NT2/D1 (cell line): ENCODE data around the gene AHNAK2.
A peak's percentile ranks its signal among the peaks of the same experiment; 100 is the strongest.
"Not testable (repeated sequence)": the region's sequence is repeated elsewhere in the genome, so short reads cannot be mapped to it uniquely, and the experiment has no call there.

ENCODE experiments used
- DNase-seq: peaks from one replicate; pipeline ENCODE4 v3.0.0-alpha.2; 2011; ENCODE audit warnings: low read depth, low spot score
- H3K27me3 ChIP-seq: 2 replicates; pipeline ENCODE4 v1.6.0; 2011; ENCODE audit warnings: mild to moderate bottlenecking; ENCODE audit not compliant: insufficient read length, insufficient read depth
- H3K36me3 ChIP-seq: 2 replicates; pipeline ENCODE4 v1.6.1; 2011; ENCODE audit warnings: mild to moderate bottlenecking, low read length, mixed read lengths; ENCODE audit not compliant: insufficient read depth, insufficient read length
- H3K4me1 ChIP-seq: 2 replicates; pipeline ENCODE4 v1.5.1; 2011; ENCODE audit not compliant: insufficient read depth, insufficient read length
- H3K4me3 ChIP-seq: 2 replicates; pipeline ENCODE4 v1.5.1; 2011; ENCODE audit warnings: low read depth; ENCODE audit not compliant: insufficient read length
- H3K9ac ChIP-seq: 2 replicates; pipeline ENCODE4 v1.6.0; 2011; ENCODE audit warnings: low read depth; ENCODE audit not compliant: insufficient read length
- H3K9me3 ChIP-seq: 2 replicates; pipeline ENCODE4 v1.5.1; 2011; ENCODE audit warnings: mild to moderate bottlenecking, low read length; ENCODE audit not compliant: insufficient read depth
- SUZ12 ChIP-seq: IDR thresholded peaks from 2 replicates; pipeline ENCODE4 v1.6.1; 2011; ENCODE audit not compliant: insufficient read length, insufficient read depth; ENCODE audit errors: extremely low read depth
- YY1 ChIP-seq: IDR thresholded peaks from 2 replicates; pipeline ENCODE4 v1.6.1; 2011; ENCODE audit not compliant: insufficient read length, insufficient read depth
- ZNF274 ChIP-seq: IDR thresholded peaks from 2 replicates; pipeline ENCODE4 v1.6.1; 2011; ENCODE audit warnings: mild to moderate bottlenecking, low read depth, low read length

The AHNAK2 gene

DNA sequence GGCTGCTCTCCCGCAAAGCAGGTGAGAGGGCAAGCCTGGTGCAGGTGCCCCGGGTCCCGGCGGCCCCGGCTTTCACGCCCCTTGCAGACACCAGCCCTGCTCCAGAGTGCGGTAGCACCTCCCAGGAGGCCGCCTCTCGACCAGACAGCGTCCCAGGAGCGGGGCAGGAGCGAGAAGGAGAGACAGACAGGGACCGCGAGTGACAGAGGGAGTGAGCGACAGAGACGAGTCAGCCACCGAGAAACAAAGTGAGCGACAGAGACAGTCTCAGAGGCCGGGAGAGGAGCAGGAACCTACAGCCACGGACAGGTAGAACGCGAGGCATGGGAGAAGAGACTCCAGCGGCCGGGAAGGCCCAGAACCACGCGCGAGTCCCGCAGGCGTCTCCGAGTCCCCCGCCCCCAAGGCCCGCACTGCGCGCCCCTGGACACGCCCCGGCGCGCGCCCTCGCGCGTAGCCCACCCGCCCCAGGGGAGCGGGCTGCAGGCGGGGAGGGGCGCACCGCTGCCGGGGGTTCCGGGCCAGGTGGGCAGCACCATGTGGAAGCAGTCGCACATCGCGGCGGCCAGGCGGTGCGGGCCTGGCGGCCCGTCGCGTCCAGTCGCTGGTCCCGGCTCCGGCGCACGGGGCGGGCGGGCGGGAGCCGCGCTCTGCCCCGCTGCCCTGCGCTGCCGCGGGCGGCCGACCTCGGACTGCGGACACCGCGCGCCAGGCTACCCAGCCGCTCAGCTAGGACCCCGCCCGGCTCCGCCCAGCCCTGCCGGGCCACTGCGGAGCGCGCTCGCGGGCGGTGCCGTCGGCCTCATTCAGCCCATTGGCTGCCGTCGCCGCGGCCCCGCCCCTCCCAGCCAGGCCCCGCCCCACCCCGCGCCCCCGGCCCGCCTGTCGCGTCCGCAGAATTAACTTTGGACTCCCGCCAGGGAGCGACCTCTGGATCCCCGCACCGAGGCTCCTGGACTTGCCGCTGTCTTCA, at the start of gene AHNAK2:
Gene AHNAK2 (minus strand): TSS at position 694 of the 973 bp plus-strand sequence. CDS start 137 bp downstream, at position 557.
- DNase-seq: peak; percentile 56
- TF ChIP-seq ZNF274 (no peak), YY1 (no peak), SUZ12 (no peak)
- no peaks in the 10 kb centered on the region for H3K36me3 ChIP-seq
- H3K9ac ChIP-seq: peak within 1 kb of the TSS; percentile 74
- peak within 1 kb of the TSS; percentile 53 for H3K4me3 ChIP-seq
- no peaks in the 10 kb centered on the region for H3K9me3 ChIP-seq
- H3K27me3 ChIP-seq: peaks cover 40% of the 10 kb centered on the region
- H3K4me1 ChIP-seq: peaks cover 33% of the 10 kb centered on the region

GRCh38 chr14:105027718-105028117, 49.5 kb upstream of the AHNAK2 start:
- H3K9me3 ChIP-seq, H3K9ac ChIP-seq, H3K4me1 ChIP-seq, H3K27me3 ChIP-seq, DNase-seq, H3K4me3 ChIP-seq, H3K36me3 ChIP-seq: not testable (repeated sequence)

GRCh38 chr14:105026802-105027563, 48.8 kb upstream of the AHNAK2 start:
- Histone ChIP-seq H3K4me3 (no peak overlapping the region), H3K4me1 (no peaks in the 10 kb centered on the region), H3K27me3 (no peaks in the 10 kb centered on the region), H3K9me3 (no peaks in the 10 kb centered on the region), H3K36me3 (peaks cover 4% of the 10 kb centered on the region), H3K9ac (no peak overlapping the region)
- TF ChIP-seq YY1: no peak
- no peak for TF ChIP-seq ZNF274
- TF ChIP-seq SUZ12: no peak
- no peak for DNase-seq

GRCh38 chr14:105026033-105026785, 48.0 kb upstream of the AHNAK2 start:
- Histone ChIP-seq H3K36me3 (peaks cover 4% of the 10 kb centered on the region), H3K9me3 (no peaks in the 10 kb centered on the region), H3K27me3 (no peaks in the 10 kb centered on the region), H3K9ac (no peak overlapping the region), H3K4me1 (no peaks in the 10 kb centered on the region), H3K4me3 (no peak overlapping the region)
- TF ChIP-seq YY1 (no peak), ZNF274 (no peak), SUZ12 (no peak)
- no peak for DNase-seq

GRCh38 chr14:105025429-105025828, 47.3 kb upstream of the AHNAK2 start:
- DNase-seq: no peak
- H3K4me1 ChIP-seq: no peaks in the 10 kb centered on the region
- H3K9ac ChIP-seq: no peak overlapping the region
- H3K36me3 ChIP-seq: peaks cover 4% of the 10 kb centered on the region
- H3K27me3 ChIP-seq: no peaks in the 10 kb centered on the region
- H3K4me3 ChIP-seq: no peak overlapping the region
- H3K9me3 ChIP-seq: no peaks in the 10 kb centered on the region
- TF ChIP-seq YY1 (no peak), ZNF274 (no peak), SUZ12 (no peak)

GRCh38 chr14:105023791-105024480, 45.8 kb upstream of the AHNAK2 start:
- no peak for TF ChIP-seq ZNF274
- TF ChIP-seq YY1: no peak
- TF ChIP-seq SUZ12: no peak
- Histone ChIP-seq H3K9ac (no peak overlapping the region), H3K36me3 (peaks cover 15% of the 10 kb centered on the region), H3K9me3 (no peaks in the 10 kb centered on the region), H3K27me3 (no peaks in the 10 kb centered on the region), H3K4me3 (no peak overlapping the region), H3K4me1 (peaks cover 2% of the 10 kb centered on the region)
- DNase-seq: no peak
